Dedifferentiated amniotic fluid mesenchymal stem cell (primary cell): ENCODE measurements around the gene SYT2.
"Not testable (repeated sequence)": the region's sequence is repeated elsewhere in the genome, so short reads cannot be mapped to it uniquely, and the experiment has no call there.

Experiments used
- DNase-seq: peaks from one replicate; pipeline ENCODE4 v3.0.0-alpha.2; 2016; ENCODE audit errors: extremely low spot score

Gene SYT2

GRCh38 chr1:202571719-202572339 is 138.4 kb downstream of the SYT2 start:
- no peak for DNase-seq

GRCh38 chr1:202569393-202570322 is 140.6 kb downstream of the SYT2 start:
- no peak for DNase-seq

- no peak for DNase-seq
These were observed 141.4 kb downstream of the SYT2 start for GRCh38 chr1:202568826-202569225.

GRCh38 chr1:202568410-202568809 is 141.8 kb downstream of the SYT2 start:
- no peak for DNase-seq

GRCh38 chr1:202567738-202568137 is 142.5 kb downstream of the SYT2 start:
- DNase-seq: peak; percentile 49

- DNase-seq: no peak
These were observed 144.2 kb downstream of the SYT2 start for GRCh38 chr1:202565890-202566602.

GRCh38 chr1:202564958-202565495 is 145.2 kb downstream of the SYT2 start:
- DNase-seq: no peak

GRCh38 chr1:202563818-202564217 is 146.4 kb downstream of the SYT2 start:
- DNase-seq: no peak

GRCh38 chr1:202562444-202563060 is 147.7 kb downstream of the SYT2 start:
- DNase-seq: no peak

GRCh38 chr1:202561726-202562443 is 148.4 kb downstream of the SYT2 start:
- no peak for DNase-seq

GRCh38 chr1:202561240-202561639 is 149.0 kb downstream of the SYT2 start:
- no peak for DNase-seq

GRCh38 chr1:202557662-202558061 is 152.6 kb downstream of the SYT2 start:
- DNase-seq: not testable (repeated sequence)

- not testable (repeated sequence) for DNase-seq
These were observed 154.2 kb downstream of the SYT2 start for GRCh38 chr1:202556037-202556436.

GRCh38 chr1:202554619-202555018 is 155.6 kb downstream of the SYT2 start:
- DNase-seq: not testable (repeated sequence)

GRCh38 chr1:202553560-202554038 is 156.7 kb downstream of the SYT2 start:
- no peak for DNase-seq

- DNase-seq: not testable (repeated sequence)
These were observed 157.2 kb downstream of the SYT2 start for GRCh38 chr1:202553078-202553477.

- peak; percentile 33 for DNase-seq
These were observed 157.6 kb downstream of the SYT2 start for GRCh38 chr1:202552615-202553014.

- no peak for DNase-seq
These were observed 158.6 kb downstream of the SYT2 start for GRCh38 chr1:202551683-202552082.

GRCh38 chr1:202550088-202550487 is 160.2 kb downstream of the SYT2 start:
- DNase-seq: not testable (repeated sequence)

- DNase-seq: no peak
These were observed 163.0 kb downstream of the SYT2 start for GRCh38 chr1:202547215-202547614.

GRCh38 chr1:202546796-202547195 is 163.5 kb downstream of the SYT2 start:
- DNase-seq: not testable (repeated sequence)
